Stimulated activated naive CD8-positive, alpha-beta T cell treated with anti-CD3 and anti-CD28 coated beads, Interleukin-15, Interleukin-2, amounts not matched to agents 100 U/mL and 50 U/mL, for 24 hours (primary cell): ENCODE results near the gene METRN.

Experiments
- ATAC-seq: fragments of 150-1000 bp; cut with Tn5 transposase; one replicate; pipeline ENCODE4 v1.10.0; 2021
- DNase-seq: peaks from one replicate; pipeline ENCODE4 v3.0.0; 2021

The METRN gene

GRCh38 chr16:760065-760464 is 45.1 kb downstream of the METRN start:
- ATAC-seq (no peak), DNase-seq (no peak)

- no peak for ATAC-seq
Measured at GRCh38 chr16:760545-761343, 45.8 kb downstream of the METRN start, which contains the start of gene MSLN. TSS of gene MSLN (plus strand) at chr16:760734. CDS start at chr16:762681, 1,947 bp downstream.

DNA sequence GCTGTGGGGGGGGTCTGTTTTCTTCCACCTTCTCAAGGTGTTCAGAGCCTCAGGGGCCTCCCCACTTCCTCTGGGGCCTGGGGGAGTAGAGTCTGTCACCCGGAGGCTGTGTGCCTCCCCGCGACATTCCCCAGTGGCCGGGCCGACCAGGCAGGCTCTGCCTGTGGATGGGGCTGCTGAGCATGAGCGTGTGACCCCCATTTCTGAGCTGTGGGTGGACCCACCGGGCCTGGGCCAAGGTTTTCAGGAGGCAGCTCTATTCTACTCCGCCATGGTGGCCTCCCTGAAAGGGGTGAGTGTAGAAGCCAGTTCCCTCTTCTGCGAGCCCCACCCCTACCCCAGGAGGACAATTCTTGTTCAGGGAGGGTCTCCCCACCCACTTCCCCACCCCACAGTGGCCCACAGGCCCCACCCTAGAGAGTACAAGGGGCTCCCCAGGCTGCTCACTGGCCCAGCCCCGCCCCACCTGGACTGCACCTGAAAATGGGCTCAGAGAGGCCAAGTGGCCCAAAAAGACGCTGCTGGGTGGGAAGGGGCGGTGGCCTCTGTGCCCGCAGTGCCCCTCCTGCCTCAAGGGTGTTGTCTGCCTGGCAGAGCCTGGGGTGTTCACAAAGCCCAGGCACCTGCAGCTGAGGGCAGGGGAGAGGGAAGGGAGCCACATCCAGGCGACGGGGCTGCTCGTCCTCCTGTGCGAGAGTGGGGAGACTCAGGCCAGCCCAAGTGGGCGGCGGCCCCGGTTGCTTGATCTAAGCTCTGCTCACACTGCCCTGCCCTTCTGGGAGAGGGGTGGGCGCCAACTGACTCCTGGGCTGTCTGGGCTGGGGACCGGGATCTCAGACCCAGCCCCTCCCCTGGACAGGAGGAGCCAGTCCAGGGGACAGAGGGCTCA is 47.0 kb downstream of the METRN start:
- no peak for DNase-seq
- ATAC-seq = no peak

More at GRCh38 chr16:760545-761343, 45.8 kb downstream of the METRN start, which contains the start of gene MSLN:
- no peak for DNase-seq

DNA sequence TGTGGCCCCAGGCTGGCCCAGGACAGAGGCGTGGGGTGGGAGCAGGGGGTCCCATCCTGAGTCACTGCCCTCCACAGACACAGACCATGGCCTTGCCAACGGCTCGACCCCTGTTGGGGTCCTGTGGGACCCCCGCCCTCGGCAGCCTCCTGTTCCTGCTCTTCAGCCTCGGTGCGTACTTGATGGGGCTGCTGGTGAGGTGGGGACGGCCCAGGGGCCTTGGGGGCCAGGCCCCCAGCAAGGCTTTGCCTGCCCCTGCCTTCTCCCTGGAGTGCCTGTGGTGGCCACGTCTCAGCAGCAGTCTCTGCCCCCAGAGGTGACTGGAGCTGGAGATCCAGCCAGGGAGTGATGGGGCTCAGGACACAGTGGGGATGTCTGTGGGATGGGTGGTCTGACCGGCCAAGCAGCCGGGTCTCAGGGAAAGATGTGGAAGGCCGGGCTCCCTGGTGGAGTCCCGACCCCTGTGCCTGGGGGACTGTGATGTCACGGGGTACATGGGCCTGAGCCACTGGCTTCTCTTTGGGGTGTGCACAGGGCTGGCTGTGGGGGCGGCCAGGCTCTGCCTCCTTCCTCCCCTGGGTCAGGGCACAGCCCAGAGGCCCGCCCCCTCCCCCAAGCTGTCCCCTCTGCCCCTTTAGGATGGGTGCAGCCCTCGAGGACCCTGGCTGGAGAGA is 47.8 kb downstream of the METRN start:
- DNase-seq (no peak), ATAC-seq (no peak)

DNA sequence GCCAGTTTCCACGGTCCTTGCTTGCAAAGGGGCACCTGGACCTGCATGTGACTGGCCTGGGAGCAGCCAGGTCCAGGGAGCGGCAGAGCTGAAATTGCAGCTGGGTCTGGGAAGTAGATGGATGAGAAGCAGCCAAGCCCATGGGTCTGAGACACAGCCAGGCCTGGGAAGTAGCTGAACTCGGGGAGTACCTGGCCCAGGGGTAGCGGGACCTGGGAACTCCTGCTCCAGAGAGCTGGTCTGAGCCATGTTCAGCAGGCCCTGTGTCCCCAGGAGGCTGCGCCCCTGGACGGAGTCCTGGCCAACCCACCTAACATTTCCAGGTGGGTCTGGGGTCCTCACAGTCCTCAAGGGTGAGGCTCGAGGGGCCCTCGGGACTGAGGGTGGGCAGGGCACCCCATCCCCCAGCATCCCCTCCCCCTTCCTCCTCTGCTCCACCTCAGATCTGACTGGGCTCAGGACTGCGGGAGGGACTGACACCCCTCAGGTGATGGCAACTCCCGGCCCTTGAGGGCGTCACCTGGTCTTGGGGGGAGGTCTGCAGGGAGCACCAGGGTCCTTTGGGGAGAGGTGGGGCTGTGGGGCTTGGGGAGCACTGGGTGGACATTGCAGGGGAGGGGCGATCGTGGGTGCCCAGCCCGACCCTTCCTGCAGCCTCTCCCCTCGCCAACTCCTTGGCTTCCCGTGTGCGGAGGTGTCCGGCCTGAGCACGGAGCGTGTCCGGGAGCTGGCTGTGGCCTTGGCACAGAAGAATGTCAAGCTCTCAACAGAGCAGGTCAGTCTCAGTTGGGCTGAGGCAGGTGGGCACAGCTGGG is 48.7 kb downstream of the METRN start:
- DNase-seq = no peak
- no peak for ATAC-seq

- ATAC-seq (no peak), DNase-seq (no peak)
Measured at GRCh38 chr16:764184-764750, 49.3 kb downstream of the METRN start.

DNA sequence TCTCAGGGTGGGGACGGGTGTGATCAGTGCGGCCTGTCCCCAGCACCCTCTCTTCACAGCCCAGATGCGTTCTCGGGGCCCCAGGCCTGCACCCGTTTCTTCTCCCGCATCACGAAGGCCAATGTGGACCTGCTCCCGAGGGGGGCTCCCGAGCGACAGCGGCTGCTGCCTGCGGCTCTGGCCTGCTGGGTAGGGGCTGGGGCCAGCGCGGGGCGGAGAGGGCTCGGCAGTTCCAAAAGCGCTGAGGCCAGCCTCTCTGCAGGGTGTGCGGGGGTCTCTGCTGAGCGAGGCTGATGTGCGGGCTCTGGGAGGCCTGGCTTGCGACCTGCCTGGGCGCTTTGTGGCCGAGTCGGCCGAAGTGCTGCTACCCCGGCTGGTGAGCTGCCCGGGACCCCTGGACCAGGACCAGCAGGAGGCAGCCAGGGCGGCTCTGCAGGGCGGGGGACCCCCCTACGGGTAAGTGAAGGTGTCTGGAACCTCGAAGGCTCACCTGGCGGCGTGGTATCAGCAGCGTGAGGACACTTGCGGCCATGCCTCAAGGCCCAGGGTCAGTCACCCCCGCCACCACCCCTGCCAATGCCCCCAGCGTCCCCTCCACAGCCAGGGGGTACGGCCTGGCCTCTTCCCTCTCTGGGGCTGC is 50.0 kb downstream of the METRN start:
- ATAC-seq = no peak
- DNase-seq = no peak

DNA sequence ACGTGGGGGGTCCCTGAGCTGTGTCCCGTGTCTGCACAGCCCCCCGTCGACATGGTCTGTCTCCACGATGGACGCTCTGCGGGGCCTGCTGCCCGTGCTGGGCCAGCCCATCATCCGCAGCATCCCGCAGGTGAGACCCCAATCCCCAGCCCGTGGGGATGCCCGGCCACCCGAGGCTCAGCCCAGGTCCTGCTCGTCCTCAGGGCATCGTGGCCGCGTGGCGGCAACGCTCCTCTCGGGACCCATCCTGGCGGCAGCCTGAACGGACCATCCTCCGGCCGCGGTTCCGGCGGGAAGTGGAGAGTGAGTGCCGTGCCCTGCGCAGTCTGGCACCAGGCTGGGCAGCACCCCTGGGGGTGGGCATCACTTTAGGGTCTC is 50.6 kb downstream of the METRN start:
- no peak for DNase-seq
- ATAC-seq = no peak

- no peak for DNase-seq
- no peak for ATAC-seq
Measured at GRCh38 chr16:766008-766819, 51.3 kb downstream of the METRN start.

DNA sequence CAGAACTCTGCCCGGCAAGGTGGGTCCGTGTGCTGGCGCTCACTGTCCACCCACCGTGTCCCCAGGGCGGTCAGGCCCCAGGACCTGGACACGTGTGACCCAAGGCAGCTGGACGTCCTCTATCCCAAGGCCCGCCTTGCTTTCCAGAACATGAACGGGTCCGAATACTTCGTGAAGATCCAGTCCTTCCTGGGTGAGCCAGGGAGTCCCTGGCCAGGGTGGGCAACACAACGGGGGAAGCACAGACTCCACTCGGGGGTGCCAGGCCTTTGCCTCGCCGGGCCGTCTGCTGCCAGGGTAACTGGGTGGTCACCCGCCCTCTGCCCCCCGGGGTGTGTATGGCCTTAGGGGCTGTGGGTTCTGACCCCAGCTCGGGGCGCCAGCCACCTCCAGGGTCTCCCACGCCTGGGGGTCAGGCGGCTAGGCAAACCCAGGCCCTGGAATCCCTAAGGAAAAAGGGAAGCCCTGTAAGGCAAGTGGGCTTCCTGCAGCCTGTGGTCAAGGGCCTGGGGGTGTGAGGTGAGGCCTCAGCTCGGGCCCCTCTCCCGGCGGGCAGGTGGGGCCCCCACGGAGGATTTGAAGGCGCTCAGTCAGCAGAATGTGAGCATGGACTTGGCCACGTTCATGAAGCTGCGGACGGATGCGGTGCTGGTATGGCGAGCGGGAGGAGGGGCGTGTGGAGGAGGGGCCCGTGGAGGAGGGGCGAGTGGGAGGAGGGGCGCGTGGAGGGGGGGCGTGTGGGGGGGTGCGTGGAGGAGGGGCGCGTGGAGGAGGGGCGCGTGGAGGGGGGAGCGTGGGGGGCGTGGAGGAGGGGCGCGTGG is 52.1 kb downstream of the METRN start:
- no peak for ATAC-seq
- DNase-seq = no peak

GRCh38 chr16:767743-768235 is 52.9 kb downstream of the METRN start:
- ATAC-seq (no peak), DNase-seq (no peak)

GRCh38 chr16:768428-768827 is 53.5 kb downstream of the METRN start:
- ATAC-seq = no peak
- no peak for DNase-seq
